Measurements from ENCODE around the gene AAGAB.

AAGAB gene

GRCh38 chr15:67276666-67277065 lies 22.2 kb upstream of the AAGAB start:
- no peak overlapping the region for H3K4me2 ChIP-seq (ENCODE audit: low read length)
- H3K9me3 ChIP-seq (ENCODE audit: control insufficient read depth, low read length), result no peaks in the 10 kb centered on the region
- no peaks in the 10 kb centered on the region for H3K36me3 ChIP-seq (ENCODE audit: control insufficient read depth, insufficient read depth, low read length)
- H3K79me2 ChIP-seq, result no peaks in the 10 kb centered on the region
- H3K27me3 ChIP-seq (ENCODE audit: control insufficient read depth, insufficient read depth, low read length), result no peaks in the 10 kb centered on the region
- no peak overlapping the region for H3K4me3 ChIP-seq (ENCODE audit: low read depth, low read length)
- no peaks in the 10 kb centered on the region for H3K4me1 ChIP-seq
- TF ChIP-seq CTCF (IDR thresholded peaks at IDR 0.05), result no peak
- no peak overlapping the region for H3K9ac ChIP-seq
- no peak overlapping the region for H3K27ac ChIP-seq
- H2AFZ ChIP-seq, result no peak overlapping the region

- Histone ChIP-seq H3K9ac (no peak overlapping the region), H3K27ac (no peak overlapping the region), H3K4me2 (ENCODE audit: low read length) (no peak overlapping the region), H3K36me3 (ENCODE audit: control insufficient read depth, insufficient read depth, low read length) (no peaks in the 10 kb centered on the region), H3K79me2 (no peaks in the 10 kb centered on the region), H3K9me3 (ENCODE audit: control insufficient read depth, low read length) (no peaks in the 10 kb centered on the region), H3K4me1 (no peaks in the 10 kb centered on the region), H3K4me3 (ENCODE audit: low read depth, low read length) (no peak overlapping the region), H3K27me3 (ENCODE audit: control insufficient read depth, insufficient read depth, low read length) (no peaks in the 10 kb centered on the region), H2AFZ (no peak overlapping the region)
- no peak for TF ChIP-seq CTCF (IDR thresholded peaks at IDR 0.05)
Measured at GRCh38 chr15:67274236-67274635, 19.8 kb upstream of the AAGAB start.

- Histone ChIP-seq H3K27me3 (ENCODE audit: control insufficient read depth, insufficient read depth, low read length) (no peaks in the 10 kb centered on the region), H3K4me2 (ENCODE audit: low read length) (no peak overlapping the region), H3K9me3 (ENCODE audit: control insufficient read depth, low read length) (no peaks in the 10 kb centered on the region), H3K36me3 (ENCODE audit: control insufficient read depth, insufficient read depth, low read length) (no peaks in the 10 kb centered on the region), H2AFZ (no peak overlapping the region), H3K27ac (no peak overlapping the region), H3K4me3 (ENCODE audit: low read depth, low read length) (no peak overlapping the region), H3K79me2 (no peaks in the 10 kb centered on the region), H3K9ac (no peak overlapping the region), H3K4me1 (no peaks in the 10 kb centered on the region)
- TF ChIP-seq CTCF (IDR thresholded peaks at IDR 0.05), result no peak
Measured at GRCh38 chr15:67267951-67268941, 13.8 kb upstream of the AAGAB start.

GRCh38 chr15:67267440-67267839 lies 13.0 kb upstream of the AAGAB start:
- H3K9ac ChIP-seq, result no peak overlapping the region
- no peak for TF ChIP-seq CTCF (IDR thresholded peaks at IDR 0.05)
- H3K4me3 ChIP-seq (ENCODE audit: low read depth, low read length), result no peak overlapping the region
- no peaks in the 10 kb centered on the region for H3K9me3 ChIP-seq (ENCODE audit: control insufficient read depth, low read length)
- H3K4me1 ChIP-seq, result no peaks in the 10 kb centered on the region
- H3K36me3 ChIP-seq (ENCODE audit: control insufficient read depth, insufficient read depth, low read length), result no peaks in the 10 kb centered on the region
- no peak overlapping the region for H2AFZ ChIP-seq
- no peaks in the 10 kb centered on the region for H3K79me2 ChIP-seq
- H3K27me3 ChIP-seq (ENCODE audit: control insufficient read depth, insufficient read depth, low read length), result no peaks in the 10 kb centered on the region
- H3K27ac ChIP-seq, result no peak overlapping the region
- no peak overlapping the region for H3K4me2 ChIP-seq (ENCODE audit: low read length)

GRCh38 chr15:67266870-67267269 lies 12.4 kb upstream of the AAGAB start:
- Histone ChIP-seq H3K36me3 (ENCODE audit: control insufficient read depth, insufficient read depth, low read length) (no peaks in the 10 kb centered on the region), H3K9ac (no peak overlapping the region), H3K4me3 (ENCODE audit: low read depth, low read length) (no peak overlapping the region), H3K9me3 (ENCODE audit: control insufficient read depth, low read length) (no peaks in the 10 kb centered on the region), H3K79me2 (no peaks in the 10 kb centered on the region), H3K27me3 (ENCODE audit: control insufficient read depth, insufficient read depth, low read length) (no peaks in the 10 kb centered on the region), H2AFZ (no peak overlapping the region), H3K4me2 (ENCODE audit: low read length) (no peak overlapping the region), H3K4me1 (no peaks in the 10 kb centered on the region), H3K27ac (no peak overlapping the region)
- no peak for TF ChIP-seq CTCF (IDR thresholded peaks at IDR 0.05)

All from parathyroid adenoma (tissue), 2 donors.